H9 (cell line): ENCODE results near the gene IRAK4. TPM values are rescaled to one million over a fixed set of nuclear protein-coding genes. Genes with fewer than 3 reads are reported as not detected.

Source experiments
- DNase-seq: peaks from one replicate; pipeline ENCODE4 v3.0.0-alpha.2; 2017
- H2AFZ ChIP-seq: one replicate; pipeline ENCODE4 v1.6.1; 2013; ENCODE audit warnings: mild to moderate bottlenecking, low read length, control low read depth, moderate library complexity
- H2AK5ac ChIP-seq: 2 replicates; pipeline ENCODE4 v1.6.1; 2013; ENCODE audit warnings: low read length, control low read depth, mixed read lengths; ENCODE audit not compliant: insufficient read length
- H2BK120ac ChIP-seq: one replicate; pipeline ENCODE4 v1.6.1; 2013; ENCODE audit warnings: low read depth, mild to moderate bottlenecking, low read length, control low read depth, inconsistent platforms; ENCODE audit not compliant: poor library complexity, severe bottlenecking
- H2BK12ac ChIP-seq: 2 replicates; pipeline ENCODE4 v1.6.1; 2013; ENCODE audit warnings: low read length, control low read depth, mixed read lengths, low read depth; ENCODE audit not compliant: insufficient read length
- H2BK15ac ChIP-seq: 2 replicates; pipeline ENCODE4 v1.6.1; 2013; ENCODE audit warnings: low read depth, low read length, control low read depth
- H2BK20ac ChIP-seq: one replicate; pipeline ENCODE4 v1.6.1; 2013; ENCODE audit warnings: low read depth, mild to moderate bottlenecking, low read length, control low read depth, inconsistent platforms; ENCODE audit not compliant: poor library complexity, severe bottlenecking
- H2BK5ac ChIP-seq: 2 replicates; pipeline ENCODE4 v1.6.1; 2013; ENCODE audit warnings: low read length, control low read depth, mixed read lengths; ENCODE audit not compliant: insufficient read length
- H3K14ac ChIP-seq: 2 replicates; pipeline ENCODE4 v1.6.1; 2013; ENCODE audit warnings: low read length, control low read depth; ENCODE audit not compliant: insufficient read depth
- H3K18ac ChIP-seq: 2 replicates; pipeline ENCODE4 v1.6.1; 2013; ENCODE audit warnings: low read depth, mild to moderate bottlenecking, mixed read lengths, low read length, control low read depth; ENCODE audit not compliant: insufficient read length
- H3K23ac ChIP-seq: 2 replicates; pipeline ENCODE4 v1.6.1; 2013; ENCODE audit warnings: low read length, control low read depth, mixed read lengths, low read depth; ENCODE audit not compliant: insufficient read length
- H3K23me2 ChIP-seq: 2 replicates; pipeline ENCODE4 v1.6.1; 2013; ENCODE audit warnings: low read depth, mild to moderate bottlenecking, mixed read lengths, low read length, control low read depth; ENCODE audit not compliant: insufficient read length, poor library complexity, severe bottlenecking
- H3K27ac ChIP-seq: 2 replicates; pipeline ENCODE4 v1.5.1; 2013; ENCODE audit warnings: low read length, control low read depth, mixed read lengths, low read depth; ENCODE audit not compliant: insufficient read length
- H3K27me3 ChIP-seq: 2 replicates; pipeline ENCODE4 v1.6.1; 2013; ENCODE audit warnings: low read length, control low read depth, inconsistent platforms; ENCODE audit not compliant: insufficient read depth
- H3K4ac ChIP-seq: 2 replicates; pipeline ENCODE4 v1.6.1; 2013; ENCODE audit warnings: low read depth, mild to moderate bottlenecking, control low read depth, inconsistent platforms, low read length, moderate library complexity
- H3K4me1 ChIP-seq: 2 replicates; pipeline ENCODE4 v1.6.1; 2013; ENCODE audit warnings: low read length, control low read depth, inconsistent platforms; ENCODE audit not compliant: insufficient read depth
- H3K4me2 ChIP-seq: 2 replicates; pipeline ENCODE4 v1.6.1; 2013; ENCODE audit warnings: low read length, control low read depth, mixed read lengths; ENCODE audit not compliant: insufficient read length, insufficient read depth
- H3K56ac ChIP-seq: 2 replicates; pipeline ENCODE4 v1.6.1; 2013; ENCODE audit warnings: low read depth, mild to moderate bottlenecking, mixed read lengths, low read length, control low read depth; ENCODE audit not compliant: insufficient read length
- H3K79me1 ChIP-seq: 2 replicates; pipeline ENCODE4 v1.6.1; 2013; ENCODE audit warnings: low read depth, mild to moderate bottlenecking, moderate library complexity, low read length, control low read depth, inconsistent platforms; ENCODE audit not compliant: insufficient read depth, poor library complexity, severe bottlenecking
- H3K79me2 ChIP-seq: 2 replicates; pipeline ENCODE4 v1.6.1; 2013; ENCODE audit warnings: low read length, control low read depth, inconsistent platforms; ENCODE audit not compliant: insufficient read depth
- H3K9ac ChIP-seq: 2 replicates; pipeline ENCODE4 v1.6.1; 2013; ENCODE audit warnings: low read length, control low read depth, mixed read lengths; ENCODE audit not compliant: insufficient read length; ENCODE audit errors: extremely low read depth
- H3K9me3 ChIP-seq: one replicate; pipeline ENCODE4 v1.6.1; 2013; ENCODE audit warnings: low read depth, low read length, inconsistent platforms; ENCODE audit not compliant: control insufficient read depth
- H3T11ph ChIP-seq: one replicate; pipeline ENCODE4 v1.6.1; 2013; ENCODE audit warnings: mild to moderate bottlenecking, low read length, control low read depth, inconsistent platforms
- H4K20me1 ChIP-seq: one replicate; pipeline ENCODE4 v1.6.1; 2013; ENCODE audit not compliant: control insufficient read depth, insufficient read length, insufficient read depth
- H4K5ac ChIP-seq: 2 replicates; pipeline ENCODE4 v1.6.1; 2013; ENCODE audit warnings: low read depth, mild to moderate bottlenecking, mixed read lengths, low read length, control low read depth; ENCODE audit not compliant: insufficient read length
- H4K8ac ChIP-seq: replicated peaks from 2 replicates; pipeline ENCODE4 v1.6.1; 2013; ENCODE audit warnings: low read length, control low read depth, mixed read lengths, low read depth; ENCODE audit not compliant: insufficient read length
- H4K91ac ChIP-seq: 2 replicates; pipeline ENCODE4 v1.6.1; 2013; ENCODE audit warnings: low read depth, mild to moderate bottlenecking, moderate library complexity, mixed read lengths, low read length, control low read depth; ENCODE audit not compliant: insufficient read length
- H3K27ac Mint-ChIP-seq, 3 experiments: 2 replicates in 2 of 3; 3 replicates in 1 of 3; pipeline ENCODE4 v1.8.0; 2020 to 2021; ENCODE audit warnings: mixed read lengths in 3 of 3, mild to moderate bottlenecking in 1 of 3, moderate library complexity in 1 of 3
- H3K27me3 Mint-ChIP-seq: 2 replicates; pipeline ENCODE4 v1.8.0; 2021; ENCODE audit warnings: low read depth, mild to moderate bottlenecking, moderate library complexity, mixed read lengths
- H3K36me3 Mint-ChIP-seq, 3 experiments: 2 replicates in 2 of 3; 3 replicates in 1 of 3; pipeline ENCODE4 v1.8.0; 2020 to 2021; ENCODE audit warnings: low read depth in 3 of 3, mixed read lengths in 3 of 3; ENCODE audit not compliant: insufficient read depth in 1 of 3
- H3K4me1 Mint-ChIP-seq, 2 experiments: 2 replicates each; pipeline ENCODE4 v1.8.0; 2020; ENCODE audit warnings: mixed read lengths in 2 of 2
- H3K4me3 Mint-ChIP-seq, 2 experiments: 2 replicates in 1 of 2; 3 replicates in 1 of 2; pipeline ENCODE4 v1.8.0; 2020 to 2021; ENCODE audit warnings: mild to moderate bottlenecking in 2 of 2, mixed read lengths in 2 of 2, moderate library complexity in 1 of 2
- H3K9me3 Mint-ChIP-seq, 2 experiments: 2 replicates in 1 of 2; 3 replicates in 1 of 2; pipeline ENCODE4 v1.8.0; 2020; ENCODE audit warnings: mild to moderate bottlenecking in 2 of 2, mixed read lengths in 2 of 2, moderate library complexity in 1 of 2
- WGBS: extraction: QIAGEN DNeasy Blood & Tissue Kit; methylation state at CpG from one replicate; pipeline ENCODE4 v1.1.7; 2013; ENCODE audit warnings: missing lambda C conversion rate, low lambda C conversion rate, mixed read lengths; ENCODE audit not compliant: insufficient read length; ENCODE audit errors: extremely low coverage; 5-methylcytosine and 5-hydroxymethylcytosine counted together
- total RNA-seq: library from RNA; stranded (reverse); gene quantifications from 2 replicates; pipeline ENCODE4 v1.2.1, GENCODE V29; 2021
- TF ChIP-seq, protein P1 (sequence below): fragments of 200-600 bp; sonication (generic); conservative IDR thresholded peaks from 3 replicates; pipeline ENCODE4 v1.8.0; 2021; ENCODE audit warnings: antibody characterized with exemption, mild to moderate bottlenecking

IRAK4 gene
- total RNA-seq, 1 experiment from 2014 or later: 3.0 TPM

GRCh38 chr12:43711348-43711747 lies 47.4 kb upstream of the IRAK4 start:
- Histone ChIP-seq H4K91ac (no peak overlapping the region), H3K79me2 (no peaks in the 10 kb centered on the region), H3K23ac (no peak overlapping the region), H3K4ac (no peak overlapping the region), H3K27ac (no peak overlapping the region), H3K23me2 (no peaks in the 10 kb centered on the region), H2BK12ac (no peak overlapping the region), H3K4me1 (no peaks in the 10 kb centered on the region), H4K20me1 (no peaks in the 10 kb centered on the region), H3K9ac (no peak overlapping the region), H3K79me1 (no peaks in the 10 kb centered on the region), H2BK120ac (no peak overlapping the region), H3K18ac (no peak overlapping the region), H3K9me3 (no peaks in the 10 kb centered on the region), H3K14ac (no peak overlapping the region), H2AFZ (no peak overlapping the region), H2AK5ac (no peak overlapping the region), H4K5ac (no peak overlapping the region), H2BK20ac (no peak overlapping the region), H3K4me2 (no peak overlapping the region), H3K56ac (no peak overlapping the region), H2BK5ac (no peak overlapping the region), H4K8ac (no peak overlapping the region), H2BK15ac (no peak overlapping the region), H3K27me3 (no peaks in the 10 kb centered on the region), H3T11ph (no peak overlapping the region)
- Mint-ChIP-seq H3K9me3 (peaks cover 0 to 7% of the 10 kb centered on the region in 2 experiments; a peak in 4 of 5 replicates), H3K4me3 (no peak overlapping the region), H3K36me3 (peaks cover 0 to 18% (median 0%) of the 10 kb centered on the region in 3 experiments; a peak in 4 of 7 replicates), H3K27me3 (no peaks in the 10 kb centered on the region; the same call in none of the 2 replicates), H3K4me1 (peaks cover 5 to 17% of the 10 kb centered on the region in 2 experiments; a peak in 3 of 4 replicates), H3K27ac (no peak overlapping the region)
- DNase-seq: no peak
- TF ChIP-seq, protein P1, sequence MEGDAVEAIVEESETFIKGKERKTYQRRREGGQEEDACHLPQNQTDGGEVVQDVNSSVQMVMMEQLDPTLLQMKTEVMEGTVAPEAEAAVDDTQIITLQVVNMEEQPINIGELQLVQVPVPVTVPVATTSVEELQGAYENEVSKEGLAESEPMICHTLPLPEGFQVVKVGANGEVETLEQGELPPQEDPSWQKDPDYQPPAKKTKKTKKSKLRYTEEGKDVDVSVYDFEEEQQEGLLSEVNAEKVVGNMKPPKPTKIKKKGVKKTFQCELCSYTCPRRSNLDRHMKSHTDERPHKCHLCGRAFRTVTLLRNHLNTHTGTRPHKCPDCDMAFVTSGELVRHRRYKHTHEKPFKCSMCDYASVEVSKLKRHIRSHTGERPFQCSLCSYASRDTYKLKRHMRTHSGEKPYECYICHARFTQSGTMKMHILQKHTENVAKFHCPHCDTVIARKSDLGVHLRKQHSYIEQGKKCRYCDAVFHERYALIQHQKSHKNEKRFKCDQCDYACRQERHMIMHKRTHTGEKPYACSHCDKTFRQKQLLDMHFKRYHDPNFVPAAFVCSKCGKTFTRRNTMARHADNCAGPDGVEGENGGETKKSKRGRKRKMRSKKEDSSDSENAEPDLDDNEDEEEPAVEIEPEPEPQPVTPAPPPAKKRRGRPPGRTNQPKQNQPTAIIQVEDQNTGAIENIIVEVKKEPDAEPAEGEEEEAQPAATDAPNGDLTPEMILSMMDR: no peak
- no CpG with 5 or more reads among the region's 2 CpGs for WGBS
